Brain microvascular endothelial cell (primary cell): ENCODE results near the gene ECM2.

Experiments used
- DNase-seq: peaks from one replicate; pipeline ENCODE4 v3.0.0-alpha.2; 2020
- H3K27ac ChIP-seq: fragments of 250-450 bp; sonication (Bioruptor Pico); 2 replicates; pipeline ENCODE4 v1.5.1; 2020; ENCODE audit warnings: mild to moderate bottlenecking, moderate library complexity
- H3K27me3 ChIP-seq: fragments of 250-450 bp; sonication (Bioruptor Pico); replicated peaks from 2 replicates; pipeline ENCODE4 v1.5.1; 2020; ENCODE audit warnings: mild to moderate bottlenecking
- H3K36me3 ChIP-seq: fragments of 250-450 bp; sonication (Bioruptor Pico); replicated peaks from 2 replicates; pipeline ENCODE4 v1.5.1; 2020; ENCODE audit warnings: mild to moderate bottlenecking
- H3K4me3 ChIP-seq: 2 replicates; pipeline ENCODE4 v1.5.1; 2011; ENCODE audit warnings: low read depth, mild to moderate bottlenecking, control low read depth, low read length, moderate library complexity
- CTCF ChIP-seq: IDR thresholded peaks from 2 replicates; pipeline ENCODE4 v1.5.1; 2011; ENCODE audit warnings: low read depth, mild to moderate bottlenecking, moderate library complexity, low read length, control low read depth, inconsistent platforms; ENCODE audit errors: missing control alignments
- in situ Hi-C: cut with HindIII; loops from 2 replicates; pipeline ENCODE4 v1.10.0; 2017; ENCODE audit warnings: low sequenced_read_pairs, low pct_ligation_motif_present

ECM2 gene

GRCh38 chr9:92500725-92501124 lies 35.1 kb downstream of the ECM2 start:
- no peak for DNase-seq
- in situ Hi-C loops, result no loop called here
- TF ChIP-seq CTCF, result no peak
- Histone ChIP-seq H3K36me3 (no peaks in the 10 kb centered on the region), H3K27ac (no peak overlapping the region), H3K27me3 (no peaks in the 10 kb centered on the region), H3K4me3 (no peak overlapping the region)

- DNase-seq, result no peak
- no peak overlapping the region for H3K4me3 ChIP-seq
- H3K36me3 ChIP-seq, result no peaks in the 10 kb centered on the region
- no peak for TF ChIP-seq CTCF
- in situ Hi-C loops, result no loop called here
- H3K27ac ChIP-seq, result no peak overlapping the region
- H3K27me3 ChIP-seq, result no peaks in the 10 kb centered on the region
Observed at GRCh38 chr9:92499701-92500100, 36.1 kb downstream of the ECM2 start.

- DNase-seq, result no peak
Observed at GRCh38 chr9:92496396-92497176, 39.2 kb downstream of the ECM2 start.

GRCh38 chr9:92494856-92495255 lies 40.9 kb downstream of the ECM2 start:
- in situ Hi-C loops, result no loop called here

More at GRCh38 chr9:92496396-92497176, 39.2 kb downstream of the ECM2 start:
- H3K4me3 ChIP-seq, result no peak overlapping the region
- H3K27me3 ChIP-seq, result no peaks in the 10 kb centered on the region
- no peaks in the 10 kb centered on the region for H3K36me3 ChIP-seq
- in situ Hi-C loops, result no loop called here
- no peak overlapping the region for H3K27ac ChIP-seq
- no peak for TF ChIP-seq CTCF

GRCh38 chr9:92493749-92494387 lies 41.9 kb downstream of the ECM2 start:
- DNase-seq, result no peak
- Histone ChIP-seq H3K4me3 (no peak overlapping the region), H3K27me3 (no peaks in the 10 kb centered on the region), H3K27ac (no peak overlapping the region), H3K36me3 (no peaks in the 10 kb centered on the region)
- in situ Hi-C loops, result no loop called here
- no peak for TF ChIP-seq CTCF

More at GRCh38 chr9:92494856-92495255, 40.9 kb downstream of the ECM2 start:
- no peak for DNase-seq
- Histone ChIP-seq H3K27ac (no peak overlapping the region), H3K4me3 (no peak overlapping the region), H3K36me3 (no peaks in the 10 kb centered on the region), H3K27me3 (no peaks in the 10 kb centered on the region)
- no peak for TF ChIP-seq CTCF
